HEK293T (cell line): ENCODE data around the gene C17orf100.

Experiments
- BHLHE40 ChIP-seq: fragments of 450-650 bp; IDR thresholded peaks from 2 replicates; pipeline ENCODE4 v1.6.1; 2016; ENCODE audit warnings: mild to moderate bottlenecking, moderate library complexity, borderline replicate concordance
- FOXA1 ChIP-seq: fragments of 450-650 bp; IDR thresholded peaks from 2 replicates; pipeline ENCODE4 v1.6.1; 2016; ENCODE audit warnings: mild to moderate bottlenecking
- NFRKB ChIP-seq: fragments of 450-650 bp; IDR thresholded peaks from 2 replicates; pipeline ENCODE4 v1.6.1; 2016; ENCODE audit warnings: mild to moderate bottlenecking, moderate library complexity

DNA sequence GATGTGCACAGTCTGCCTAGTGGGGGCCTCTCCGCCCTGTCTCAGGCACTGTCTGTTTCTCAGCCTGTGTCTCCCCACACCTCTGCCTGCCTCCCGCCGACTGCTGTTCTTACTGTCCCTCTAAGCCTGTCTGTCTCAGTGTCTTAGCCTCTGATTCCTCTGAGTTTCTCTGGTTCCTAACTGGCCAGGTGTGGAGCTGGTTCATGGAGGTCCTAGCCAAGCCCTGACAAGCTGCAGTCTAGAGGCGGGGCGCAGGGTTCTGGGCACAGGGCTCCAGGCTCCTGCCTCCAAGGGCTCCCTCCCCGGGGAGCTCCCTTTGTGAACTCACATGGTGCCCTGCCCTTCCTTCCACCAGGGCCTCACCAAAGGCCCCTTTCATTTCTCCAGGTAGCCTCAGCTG, 19.4 kb downstream of the C17orf100 start:
- TF ChIP-seq NFRKB: no peak
- TF ChIP-seq FOXA1: no peak
- no peak for TF ChIP-seq BHLHE40
